ENCODE data around the gene CD80.

The CD80 gene

DNA sequence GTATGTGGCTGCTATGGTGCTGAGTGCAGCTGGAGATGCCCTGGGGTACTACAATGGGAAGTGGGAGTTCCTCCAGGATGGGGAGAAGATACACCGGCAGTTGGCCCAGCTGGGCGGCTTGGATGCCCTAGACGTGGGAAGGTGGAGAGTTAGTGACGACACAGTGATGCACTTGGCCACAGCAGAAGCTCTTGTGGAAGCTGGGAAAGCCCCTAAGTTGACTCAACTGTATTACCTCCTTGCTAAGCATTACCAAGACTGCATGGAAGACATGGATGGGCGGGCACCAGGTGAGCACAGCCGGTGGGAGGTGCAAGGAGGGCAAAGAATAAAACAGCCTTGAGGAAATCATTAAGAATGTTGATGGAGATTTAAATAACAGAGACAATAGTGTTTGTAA, 22.8 kb upstream of the CD80 start:
- TF ChIP-seq, protein P1, sequence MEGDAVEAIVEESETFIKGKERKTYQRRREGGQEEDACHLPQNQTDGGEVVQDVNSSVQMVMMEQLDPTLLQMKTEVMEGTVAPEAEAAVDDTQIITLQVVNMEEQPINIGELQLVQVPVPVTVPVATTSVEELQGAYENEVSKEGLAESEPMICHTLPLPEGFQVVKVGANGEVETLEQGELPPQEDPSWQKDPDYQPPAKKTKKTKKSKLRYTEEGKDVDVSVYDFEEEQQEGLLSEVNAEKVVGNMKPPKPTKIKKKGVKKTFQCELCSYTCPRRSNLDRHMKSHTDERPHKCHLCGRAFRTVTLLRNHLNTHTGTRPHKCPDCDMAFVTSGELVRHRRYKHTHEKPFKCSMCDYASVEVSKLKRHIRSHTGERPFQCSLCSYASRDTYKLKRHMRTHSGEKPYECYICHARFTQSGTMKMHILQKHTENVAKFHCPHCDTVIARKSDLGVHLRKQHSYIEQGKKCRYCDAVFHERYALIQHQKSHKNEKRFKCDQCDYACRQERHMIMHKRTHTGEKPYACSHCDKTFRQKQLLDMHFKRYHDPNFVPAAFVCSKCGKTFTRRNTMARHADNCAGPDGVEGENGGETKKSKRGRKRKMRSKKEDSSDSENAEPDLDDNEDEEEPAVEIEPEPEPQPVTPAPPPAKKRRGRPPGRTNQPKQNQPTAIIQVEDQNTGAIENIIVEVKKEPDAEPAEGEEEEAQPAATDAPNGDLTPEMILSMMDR (IDR thresholded peaks at IDR 0.05): no peak
- no peak for DNase-seq (ENCODE audit: low spot score)
- Histone ChIP-seq H3K4me3 (no peak overlapping the region), H3K27ac (no peak overlapping the region)

DNA sequence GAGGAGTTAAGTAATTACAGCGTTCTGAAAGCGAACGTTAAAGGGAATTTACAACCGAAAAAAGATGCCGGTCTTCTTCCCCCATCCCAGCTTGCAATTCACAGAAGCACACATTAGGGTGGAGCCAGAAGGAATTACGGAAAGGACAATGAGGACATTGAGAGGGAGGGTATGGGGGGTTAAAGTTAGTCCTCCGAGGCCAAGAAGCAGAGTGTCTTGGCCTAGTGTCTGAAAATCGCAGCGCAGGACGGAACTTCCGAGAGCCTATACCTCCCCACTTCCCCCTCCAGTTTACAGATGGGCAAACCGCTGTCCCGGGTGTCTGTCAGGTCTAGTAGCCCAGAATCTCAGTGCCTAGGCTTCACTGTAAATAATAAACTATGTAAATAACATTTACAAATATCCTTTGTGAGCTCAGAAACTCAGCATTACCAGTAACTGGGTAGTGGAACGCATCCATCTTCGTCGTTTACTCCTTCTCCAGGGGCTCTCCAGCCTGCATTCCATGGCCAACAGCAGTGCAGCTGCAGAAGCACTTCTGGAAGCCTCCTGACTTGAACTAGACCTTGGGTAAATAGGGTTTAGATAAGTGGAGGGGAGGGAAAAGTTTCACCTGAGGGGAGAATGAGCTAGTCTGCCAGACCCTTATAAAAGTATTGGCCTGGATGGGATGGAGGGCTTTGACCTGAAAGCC, 20.8 kb upstream of the CD80 start:
- DNase-seq (ENCODE audit: low spot score): no peak

DNA sequence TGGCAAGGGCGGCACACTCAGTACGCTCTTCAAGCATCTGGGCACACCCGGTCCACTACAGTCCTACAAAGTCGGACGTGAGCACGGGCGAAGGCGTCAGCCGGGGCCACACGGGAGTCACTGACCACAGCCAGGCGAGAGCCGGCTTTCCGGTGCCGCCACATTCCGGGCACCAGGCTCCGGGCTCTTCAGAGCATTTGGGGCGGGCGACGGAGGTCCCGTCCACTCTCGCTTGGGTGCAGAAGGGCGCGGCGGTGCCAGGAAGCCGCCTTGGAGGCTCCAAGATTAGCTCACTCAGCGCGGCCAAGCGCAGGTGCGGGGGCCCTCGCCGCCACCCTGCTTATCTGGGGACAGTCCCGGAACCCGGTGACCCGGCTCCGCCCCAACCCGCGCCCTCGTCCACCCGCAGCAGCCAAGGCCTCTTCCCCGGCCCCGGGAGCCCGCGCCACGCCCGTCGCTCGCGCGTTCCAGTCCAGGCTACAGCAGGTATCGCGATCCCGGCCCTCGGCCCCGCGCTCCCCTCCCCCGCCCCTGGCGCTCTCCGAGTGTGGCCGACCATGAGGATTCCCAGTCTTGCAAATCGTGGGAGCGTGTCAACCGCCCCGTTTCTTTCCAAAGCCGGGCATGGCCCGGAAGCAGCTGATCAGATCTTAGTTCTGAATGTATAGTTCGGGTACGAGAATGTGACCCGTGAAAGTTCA, 20.1 kb upstream of the CD80 start, which contains the start of gene ADPRH:
ADPRH (plus strand) TSS at position 127 of the 701 bp plus-strand sequence. CDS start 2,678 bp downstream, outside the sequence.
- peak within 1 kb of the TSS; percentile 78 for H3K4me3 ChIP-seq
- DNase-seq (ENCODE audit: low spot score): peak; percentile 85
- peak within 1 kb of the TSS; percentile 92 to 93 for H3K27ac ChIP-seq
- TF ChIP-seq, protein P1 (IDR thresholded peaks at IDR 0.05): no peak

More for the DNA sequence above, 20.8 kb upstream of the CD80 start:
- H3K4me3 ChIP-seq: peak overlapping the region; percentile 78
- H3K27ac ChIP-seq: peak overlapping the region; percentile 92 to 93
- TF ChIP-seq, protein P1 (IDR thresholded peaks at IDR 0.05): no peak

DNA sequence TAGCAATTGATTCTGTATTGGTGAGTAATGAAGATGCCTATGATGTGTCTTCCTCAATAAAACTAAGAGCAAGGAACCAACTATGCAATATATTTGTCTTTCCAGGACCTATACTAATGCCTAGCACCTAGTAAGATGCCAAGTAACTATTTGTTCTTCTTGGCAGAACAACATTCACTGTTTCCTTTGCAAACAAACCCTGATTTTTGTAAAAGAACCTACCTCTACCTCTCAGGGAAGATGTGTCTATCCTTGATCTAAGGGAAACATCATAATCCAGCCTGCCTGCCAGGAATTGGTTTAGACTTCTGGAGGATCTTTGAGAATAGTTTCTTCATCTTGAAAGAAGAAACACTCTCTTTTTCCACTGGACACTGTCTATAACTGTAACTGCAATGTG, 16.1 kb upstream of the CD80 start:
- Histone ChIP-seq H3K4me3 (no peak overlapping the region), H3K27ac (no peak overlapping the region)
- TF ChIP-seq, protein P1 (IDR thresholded peaks at IDR 0.05): no peak
- DNase-seq (ENCODE audit: low spot score): no peak

DNA sequence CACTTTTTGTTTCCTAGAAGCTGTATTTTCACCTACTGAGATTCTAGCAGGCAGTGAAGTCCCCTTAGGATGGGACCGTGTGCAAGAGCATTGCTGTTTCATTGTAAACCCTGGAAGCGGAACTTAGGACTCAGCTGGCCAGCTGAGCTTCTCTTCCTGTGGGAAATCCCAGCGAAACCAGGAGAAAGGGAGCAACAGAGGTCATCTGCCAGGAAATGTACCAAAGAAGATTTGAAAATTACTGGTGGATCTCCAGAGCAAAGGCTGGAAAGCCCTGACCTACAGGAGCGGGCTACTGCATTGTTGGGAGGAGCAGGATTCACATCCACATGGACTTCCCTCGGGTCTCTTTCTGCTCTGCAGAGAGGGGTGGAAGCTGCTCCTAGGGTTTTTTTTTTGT, 12.3 kb upstream of the CD80 start:
- Histone ChIP-seq H3K27ac (peak overlapping the region in 1 of 2 donors; percentile 23), H3K4me3 (no peak overlapping the region)
- TF ChIP-seq, protein P1 (IDR thresholded peaks at IDR 0.05): no peak
- no peak for DNase-seq (ENCODE audit: low spot score)

DNA sequence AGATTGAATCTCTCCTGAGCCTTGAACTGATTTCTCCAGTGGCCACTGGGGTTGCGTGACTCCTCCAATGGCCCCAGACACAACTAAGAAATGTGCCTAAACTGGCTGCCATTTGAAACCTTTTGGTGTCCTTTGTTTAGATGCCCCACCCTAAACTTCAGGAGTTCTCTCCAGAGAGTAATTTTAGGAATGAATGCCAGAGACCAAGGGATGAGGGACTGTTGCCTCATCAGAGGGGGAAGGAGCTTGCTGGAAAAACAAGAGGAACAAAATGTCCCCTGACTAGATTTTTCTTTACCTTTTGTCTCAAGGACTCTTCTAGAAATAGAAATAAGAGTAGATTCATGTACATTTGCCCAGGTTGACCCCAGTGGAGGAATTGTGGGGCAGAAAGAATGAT, 11.8 kb upstream of the CD80 start:
- Histone ChIP-seq H3K27ac (peak overlapping the region in 1 of 2 donors; percentile 23), H3K4me3 (no peak overlapping the region)
- no peak for DNase-seq (ENCODE audit: low spot score)
- TF ChIP-seq, protein P1 (IDR thresholded peaks at IDR 0.05): no peak

All from coronary artery (tissue), 2 donors.